Endodermal cell (in vitro differentiated cells): Measurements from ENCODE around the gene CGB7. TPM values are rescaled to one million over a fixed set of nuclear protein-coding genes. Genes with fewer than 3 reads are reported as not detected.

Experiments used
- DNase-seq: peaks from one replicate; pipeline ENCODE4 v3.0.0-alpha.2; 2017
- H3K27ac ChIP-seq: 2 replicates; pipeline ENCODE4 v1.5.1; 2013; ENCODE audit warnings: mild to moderate bottlenecking, low read depth, low read length, moderate library complexity
- H3K27me3 ChIP-seq: 2 replicates; pipeline ENCODE4 v1.6.1; 2013; ENCODE audit warnings: mild to moderate bottlenecking, low read length, moderate library complexity; ENCODE audit not compliant: insufficient read depth, control insufficient read depth, poor library complexity, severe bottlenecking
- H3K36me3 ChIP-seq: 2 replicates; pipeline ENCODE4 v1.7.0; 2013; ENCODE audit warnings: mild to moderate bottlenecking, low read length, moderate library complexity; ENCODE audit not compliant: control insufficient read depth, insufficient read depth
- H3K4me1 ChIP-seq: one replicate; pipeline ENCODE4 v1.7.0; 2013; ENCODE audit warnings: low read length; ENCODE audit not compliant: control insufficient read depth, insufficient read depth
- H3K4me3 ChIP-seq: 2 replicates; pipeline ENCODE4 v1.5.1; 2013; ENCODE audit warnings: mild to moderate bottlenecking, low read length, moderate library complexity
- H3K9ac ChIP-seq: 2 replicates; pipeline ENCODE4 v1.6.1; 2013; ENCODE audit warnings: mild to moderate bottlenecking, low read length, moderate library complexity; ENCODE audit not compliant: poor library complexity, severe bottlenecking; ENCODE audit errors: extremely low read depth
- H3K9me3 ChIP-seq: 2 replicates; pipeline ENCODE4 v1.6.1; 2013; ENCODE audit warnings: mild to moderate bottlenecking, low read length, moderate library complexity; ENCODE audit not compliant: control insufficient read depth
- H3K27ac Mint-ChIP-seq: 2 replicates; pipeline ENCODE4 v1.8.0; 2020; ENCODE audit warnings: mixed read lengths
- H3K27me3 Mint-ChIP-seq: 2 replicates; pipeline ENCODE4 v1.8.0; 2021; ENCODE audit warnings: mild to moderate bottlenecking, mixed read lengths; ENCODE audit not compliant: insufficient read depth
- H3K36me3 Mint-ChIP-seq: 2 replicates; pipeline ENCODE4 v1.8.0; 2020; ENCODE audit warnings: low read depth, mixed read lengths
- H3K4me1 Mint-ChIP-seq: 2 replicates; pipeline ENCODE4 v1.8.0; 2020; ENCODE audit warnings: mixed read lengths
- H3K4me3 Mint-ChIP-seq: 2 replicates; pipeline ENCODE4 v1.8.0; 2020; ENCODE audit warnings: mild to moderate bottlenecking, moderate library complexity, mixed read lengths
- H3K9me3 Mint-ChIP-seq: 2 replicates; pipeline ENCODE4 v1.8.0; 2020; ENCODE audit warnings: mild to moderate bottlenecking, mixed read lengths
- CTCF ChIP-seq: fragments of 200-600 bp; sonication (generic); conservative IDR thresholded peaks from 2 replicates; pipeline ENCODE4 v1.5.0; 2021; ENCODE audit warnings: antibody characterized with exemption, mild to moderate bottlenecking
- WGBS, 2 experiments: methylation state at CpG; one replicate each; pipeline versions ENCODE4 v1.1.5 to v1.1.7; 2013; ENCODE audit warnings: missing lambda C conversion rate in 2 of 2, mixed read lengths in 1 of 2; ENCODE audit not compliant: insufficient coverage in 1 of 2, insufficient read length in 1 of 2; 5-methylcytosine and 5-hydroxymethylcytosine counted together
- total RNA-seq, 2 donors: library from RNA; stranded (reverse); fragmentation: NEBNext Ultra II Directional in 1 of 2; extraction: Animal tissue kit (Norgen Biotek cat#: 25700) in 1 of 2; gene quantifications; 2 replicates in 1 of 2; 3 replicates in 1 of 2; pipeline ENCODE4 v1.2.1, GENCODE V29; 2021

Gene CGB7
- total RNA-seq, 2 donors from 2014 or later = 1.5 to 2.9 TPM

DNA sequence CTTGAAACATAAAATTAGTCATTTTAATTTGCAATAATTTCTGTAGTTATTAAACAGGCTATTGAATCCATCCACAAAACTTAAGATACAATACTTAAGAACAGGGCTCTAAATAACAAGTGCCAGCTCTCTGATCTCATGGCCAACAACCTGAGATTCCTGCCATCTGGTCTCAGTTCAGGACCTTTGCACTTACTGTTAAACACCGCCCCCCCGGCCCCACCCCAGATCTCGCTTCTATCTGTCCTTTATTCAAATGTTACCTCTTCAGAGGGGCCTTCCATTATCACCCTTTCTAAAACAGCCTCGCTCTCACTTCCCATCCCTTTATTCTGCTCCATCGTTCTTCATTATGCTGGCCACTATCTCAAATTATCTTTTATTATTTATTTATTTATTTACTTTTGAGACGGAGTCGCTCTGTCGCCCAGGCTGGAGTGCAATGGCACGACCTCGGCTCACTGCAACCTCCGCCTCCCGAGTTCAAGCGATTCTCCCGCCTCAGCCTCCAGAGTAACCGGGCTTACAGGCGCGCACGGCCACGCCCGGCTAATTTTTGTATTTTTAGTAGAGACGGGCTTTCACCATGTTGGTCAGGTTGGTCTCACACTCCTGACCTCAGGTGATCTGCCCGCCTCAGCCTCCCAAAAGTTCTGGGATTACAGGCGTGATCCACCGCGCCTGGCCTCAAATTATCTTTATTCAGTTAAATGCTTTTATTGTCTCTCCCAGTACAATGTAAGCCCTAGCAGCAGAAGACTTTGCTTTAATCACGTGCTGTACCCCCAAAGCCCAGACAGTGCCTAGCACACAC, 26.9 kb upstream of the CGB7 start:
- Mint-ChIP-seq H3K27me3 (peaks cover 29% of the 10 kb centered on the region), H3K27ac (peak overlapping the region; percentile 95), H3K4me1 (peaks cover 10% of the 10 kb centered on the region), H3K36me3 (peaks cover 27% of the 10 kb centered on the region), H3K9me3 (peaks cover 4% of the 10 kb centered on the region), H3K4me3 (peak overlapping the region; percentile 95)
- Histone ChIP-seq H3K4me3 (peak overlapping the region; percentile 97), H3K27me3 (peaks cover 12% of the 10 kb centered on the region), H3K27ac (peak overlapping the region; percentile 51), H3K4me1 (no peaks in the 10 kb centered on the region), H3K36me3 (peaks cover 28% of the 10 kb centered on the region), H3K9ac (peak overlapping the region; percentile 90), H3K9me3 (no peaks in the 10 kb centered on the region)
- no peak for DNase-seq
- no peak for TF ChIP-seq CTCF
- 83 to 88% methylated on average over 19 to 26 of the region's 26 CpGs for WGBS, 2 experiments

- Histone ChIP-seq H3K27ac (no peak overlapping the region), H3K4me3 (no peak overlapping the region), H3K27me3 (peaks cover 12% of the 10 kb centered on the region), H3K36me3 (peaks cover 2% of the 10 kb centered on the region), H3K9ac (no peak overlapping the region), H3K9me3 (no peaks in the 10 kb centered on the region), H3K4me1 (no peaks in the 10 kb centered on the region)
- H3K27ac Mint-ChIP-seq = no peak overlapping the region
- no peak for DNase-seq
- H3K27me3 Mint-ChIP-seq = peaks cover 46% of the 10 kb centered on the region
- 83 to 100% methylated on average over 1 of the region's 1 CpG for WGBS, 2 experiments
- peaks cover 5% of the 10 kb centered on the region for H3K4me1 Mint-ChIP-seq
- no peak overlapping the region for H3K4me3 Mint-ChIP-seq
- TF ChIP-seq CTCF = no peak
- H3K36me3 Mint-ChIP-seq = peaks cover 4% of the 10 kb centered on the region
- H3K9me3 Mint-ChIP-seq = peaks cover 4% of the 10 kb centered on the region
These were observed 23.7 kb upstream of the CGB7 start for GRCh38 chr19:49081273-49081672.

GRCh38 chr19:49080392-49080791, 22.8 kb upstream of the CGB7 start:
- no peak for DNase-seq
- Histone ChIP-seq H3K4me1 (no peaks in the 10 kb centered on the region), H3K36me3 (no peaks in the 10 kb centered on the region), H3K27ac (no peak overlapping the region), H3K9ac (no peak overlapping the region), H3K4me3 (no peak overlapping the region), H3K27me3 (peaks cover 12% of the 10 kb centered on the region), H3K9me3 (no peaks in the 10 kb centered on the region)
- Mint-ChIP-seq H3K27me3 (peaks cover 49% of the 10 kb centered on the region), H3K27ac (no peak overlapping the region), H3K36me3 (no peaks in the 10 kb centered on the region), H3K4me1 (peaks cover 2% of the 10 kb centered on the region), H3K9me3 (peaks cover 4% of the 10 kb centered on the region), H3K4me3 (no peak overlapping the region)
- 95% methylated on average over 4 of the region's 4 CpGs; no CpG with 5 or more reads in 1 of the 2 experiments for WGBS, 2 experiments
- no peak for TF ChIP-seq CTCF
